ENCODE data around the gene AARS1. TPM values are rescaled to one million over a fixed set of nuclear protein-coding genes. Genes with fewer than 3 reads are reported as not detected.
"Not testable (repeated sequence)": the region's sequence is repeated elsewhere in the genome, so short reads cannot be mapped to it uniquely, and the experiment has no call there.

Gene AARS1
- total RNA-seq, 1 donor from 2014 or later, result 148 TPM

GRCh38 chr16:70225430-70225829, 63.9 kb downstream of the AARS1 start:
- DNase-seq (ENCODE audit: low read depth in 2 of 2), result not testable (repeated sequence)

- not testable (repeated sequence) for DNase-seq (ENCODE audit: low read depth in 2 of 2)
These were observed 64.7 kb downstream of the AARS1 start for GRCh38 chr16:70224645-70225044.

DNA sequence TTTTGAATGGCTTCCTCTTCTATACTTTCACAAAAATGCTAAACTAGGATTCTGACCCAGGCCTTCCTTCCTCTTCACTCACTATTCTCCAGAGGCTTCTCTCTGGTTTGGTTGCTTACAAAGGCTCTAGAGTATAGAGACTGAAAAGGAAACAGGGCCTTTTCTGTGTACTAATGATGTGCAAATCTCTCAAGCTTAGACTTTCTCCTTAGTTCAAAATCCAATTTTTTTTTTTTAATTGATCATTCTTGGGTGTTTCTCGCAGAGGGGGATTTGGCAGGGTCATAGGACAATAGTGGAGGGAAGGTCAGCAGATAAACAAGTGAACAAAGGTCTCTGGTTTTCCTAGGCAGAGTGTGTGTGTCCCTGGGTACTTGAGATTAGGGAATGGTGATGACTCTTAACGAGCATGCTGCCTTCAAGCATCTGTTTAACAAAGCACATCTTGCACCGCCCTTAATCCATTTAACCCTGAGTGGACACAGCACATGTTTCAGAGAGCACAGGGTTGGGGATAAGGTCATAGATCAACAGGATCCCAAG, 65.3 kb downstream of the AARS1 start:
- not testable (repeated sequence) for DNase-seq (ENCODE audit: low read depth in 2 of 2)

DNA sequence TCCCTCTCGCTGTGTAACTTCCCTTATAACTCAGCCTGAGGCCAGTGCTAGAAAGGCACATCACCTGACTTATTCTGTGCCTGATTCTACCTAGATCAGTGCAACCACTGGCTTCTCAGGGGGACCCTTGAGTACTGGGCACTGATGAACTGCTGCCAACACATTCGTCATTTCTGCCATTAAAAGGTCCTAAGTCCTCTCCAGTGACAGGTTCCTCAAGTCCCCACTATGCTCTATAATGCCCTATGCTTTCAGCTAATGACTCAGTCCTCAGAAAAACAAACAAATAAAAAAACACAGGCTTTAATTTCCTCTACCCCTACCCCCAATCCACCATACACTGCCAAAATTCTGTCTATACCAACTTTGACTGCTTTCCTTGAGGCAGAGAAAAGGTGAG, 66.1 kb downstream of the AARS1 start:
- DNase-seq (ENCODE audit: low read depth in 2 of 2), result peak in 1 of 2 donors; percentile 5

GRCh38 chr16:70222574-70222973, 66.7 kb downstream of the AARS1 start:
- DNase-seq (ENCODE audit: low read depth in 2 of 2), result peak in 1 of 2 donors; percentile 8

DNA sequence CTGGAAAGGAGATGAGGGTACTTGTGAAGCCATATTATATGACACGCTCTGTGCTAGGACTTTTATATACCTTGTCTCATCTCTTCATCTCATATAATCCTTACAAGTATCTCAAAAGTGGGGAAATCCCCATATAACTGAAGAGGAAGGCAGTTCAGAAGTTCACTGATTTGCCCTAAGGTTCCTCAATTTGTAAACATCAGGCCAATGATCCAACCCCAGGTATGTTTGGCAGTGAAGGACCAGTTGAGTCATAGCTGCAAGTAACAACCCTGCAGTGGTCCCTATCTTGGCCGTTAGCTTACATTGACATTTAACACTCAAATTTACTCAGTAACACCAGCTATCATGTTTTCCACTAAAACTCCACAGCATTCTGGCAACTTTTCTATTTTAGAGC, 70.7 kb downstream of the AARS1 start:
- DNase-seq (ENCODE audit: low read depth in 2 of 2), result not testable (repeated sequence)

DNA sequence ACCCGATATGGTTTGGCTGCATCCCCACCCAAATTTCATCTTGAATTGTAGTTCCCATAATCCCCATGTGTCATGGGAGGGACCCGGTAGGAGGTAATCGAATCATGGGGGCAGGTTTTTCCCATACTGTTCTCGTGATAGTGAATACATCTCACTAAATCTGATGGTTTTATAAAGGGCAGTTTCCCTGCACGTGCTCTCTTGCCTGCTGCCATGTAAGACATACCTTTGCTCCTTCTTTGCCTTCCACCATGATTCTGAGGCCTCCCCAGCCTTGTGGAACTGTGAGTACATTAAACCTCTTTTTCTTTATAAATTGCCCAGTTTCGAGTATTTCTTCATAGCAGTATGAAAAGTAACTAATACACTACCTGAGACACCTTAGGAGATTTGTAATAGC, 82.9 kb downstream of the AARS1 start:
- DNase-seq (ENCODE audit: low read depth in 2 of 2), result not testable (repeated sequence)

GRCh38 chr16:70204668-70205405, 84.5 kb downstream of the AARS1 start:
- not testable (repeated sequence) for DNase-seq (ENCODE audit: low read depth in 2 of 2)

DNA sequence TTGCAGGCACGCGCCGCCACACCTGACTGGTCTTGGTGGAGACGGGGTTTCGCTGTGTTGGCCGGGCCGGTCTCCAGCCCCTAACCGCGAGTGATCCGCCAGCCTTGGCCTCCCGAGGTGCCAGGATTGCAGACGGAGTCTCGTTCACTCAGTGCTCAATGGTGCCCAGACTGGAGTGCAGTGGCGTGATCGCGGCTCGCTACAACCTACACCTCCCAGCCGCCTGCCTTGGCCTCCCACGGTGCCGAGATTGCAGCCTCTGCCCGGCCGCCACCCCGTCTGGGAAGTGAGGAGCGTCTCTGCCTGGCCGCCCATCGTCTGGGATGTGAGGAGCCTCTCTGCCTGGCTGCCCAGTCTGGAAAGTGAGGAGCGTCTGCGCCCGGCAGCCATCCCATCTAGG, 85.3 kb downstream of the AARS1 start:
- not testable (repeated sequence) for DNase-seq (ENCODE audit: low read depth in 2 of 2)

DNA sequence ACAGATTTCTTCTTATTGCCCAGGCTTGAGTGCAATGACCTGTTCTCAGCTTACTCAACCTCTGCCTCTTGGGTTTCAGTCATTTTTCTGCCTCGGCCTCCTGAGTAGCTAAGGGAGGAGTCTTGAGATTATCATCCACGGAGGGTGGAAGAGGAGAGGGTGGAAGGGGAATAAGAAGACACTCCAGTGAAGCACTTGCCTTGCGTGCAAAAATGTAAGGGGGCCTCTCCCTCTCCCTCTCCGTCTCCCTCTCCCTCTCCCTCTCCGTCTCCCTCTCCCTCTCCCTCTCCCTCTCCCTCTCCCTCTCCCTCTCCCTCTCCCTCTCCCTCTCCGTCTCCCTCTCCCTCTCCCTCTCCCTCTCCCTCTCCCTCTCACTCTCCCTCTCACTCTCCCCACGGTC, 85.8 kb downstream of the AARS1 start:
- DNase-seq (ENCODE audit: low read depth in 2 of 2), result not testable (repeated sequence)

Other genes starting within 250 kb of the AARS1 start
- 17.7 and 20.4 TPM in 2 replicates for gene PDPR, start 175.2 kb downstream of the AARS1 start, total RNA-seq
- gene CLEC18C, start 115.7 kb downstream of the AARS1 start, total RNA-seq, result under 0.01 TPM in 2 replicates
- 28.3 and 43.7 TPM in 2 replicates for gene EXOSC6, start 37.6 kb downstream of the AARS1 start, total RNA-seq
- 15.5 and 19.4 TPM in 2 replicates for gene DDX19B, start 9.7 kb upstream of the AARS1 start, total RNA-seq
- gene DDX19A, start 57.4 kb upstream of the AARS1 start, total RNA-seq, result 22.7 and 31.3 TPM in 2 replicates
- gene ST3GAL2, start 149.6 kb upstream of the AARS1 start, total RNA-seq, result 29.0 and 37.9 TPM in 2 replicates
- gene FCSK, start 165.1 kb upstream of the AARS1 start, total RNA-seq, result 6.8 and 9.7 TPM in 2 replicates
- 59.5 and 71.8 TPM in 2 replicates for gene COG4, start 234.0 kb upstream of the AARS1 start, total RNA-seq
- gene SF3B3, start 234.3 kb upstream of the AARS1 start, total RNA-seq, result 39.2 and 50.8 TPM in 2 replicates

Measured in lung microvascular endothelial cell (primary cell).